ENCODE measurements around the gene NUDT5. TPM values are rescaled to one million over a fixed set of nuclear protein-coding genes. Genes with fewer than 3 reads are reported as not detected.

The NUDT5 gene
- polyA plus RNA-seq, 1 experiment: 68.0 TPM

DNA sequence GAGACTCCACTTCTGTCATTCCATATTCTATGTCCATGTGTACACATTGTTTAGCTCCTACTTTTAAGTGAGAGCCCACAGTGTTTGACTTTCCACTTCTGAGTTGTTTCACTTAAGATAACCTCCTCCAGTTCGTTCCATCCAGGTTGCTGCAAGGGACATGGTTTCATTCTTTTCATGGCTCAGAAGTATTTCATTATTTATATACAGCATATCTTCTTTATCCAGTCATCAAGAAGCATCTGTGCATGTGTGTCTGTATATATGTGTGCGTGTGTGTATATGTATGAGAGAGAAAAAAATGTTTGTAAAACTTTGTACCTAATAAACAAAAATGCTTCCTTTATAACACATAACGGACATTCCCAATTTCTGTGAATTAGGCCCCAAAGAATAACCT, 60.1 kb downstream of the NUDT5 start:
- CTCF ChIA-PET: interaction anchor here (1.3 kb wide), 1 partner anchor 11 kb away, joined by 7 read pairs; no protein-coding TSS in a partner anchor
- TF ChIP-seq, protein P1, sequence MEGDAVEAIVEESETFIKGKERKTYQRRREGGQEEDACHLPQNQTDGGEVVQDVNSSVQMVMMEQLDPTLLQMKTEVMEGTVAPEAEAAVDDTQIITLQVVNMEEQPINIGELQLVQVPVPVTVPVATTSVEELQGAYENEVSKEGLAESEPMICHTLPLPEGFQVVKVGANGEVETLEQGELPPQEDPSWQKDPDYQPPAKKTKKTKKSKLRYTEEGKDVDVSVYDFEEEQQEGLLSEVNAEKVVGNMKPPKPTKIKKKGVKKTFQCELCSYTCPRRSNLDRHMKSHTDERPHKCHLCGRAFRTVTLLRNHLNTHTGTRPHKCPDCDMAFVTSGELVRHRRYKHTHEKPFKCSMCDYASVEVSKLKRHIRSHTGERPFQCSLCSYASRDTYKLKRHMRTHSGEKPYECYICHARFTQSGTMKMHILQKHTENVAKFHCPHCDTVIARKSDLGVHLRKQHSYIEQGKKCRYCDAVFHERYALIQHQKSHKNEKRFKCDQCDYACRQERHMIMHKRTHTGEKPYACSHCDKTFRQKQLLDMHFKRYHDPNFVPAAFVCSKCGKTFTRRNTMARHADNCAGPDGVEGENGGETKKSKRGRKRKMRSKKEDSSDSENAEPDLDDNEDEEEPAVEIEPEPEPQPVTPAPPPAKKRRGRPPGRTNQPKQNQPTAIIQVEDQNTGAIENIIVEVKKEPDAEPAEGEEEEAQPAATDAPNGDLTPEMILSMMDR (IDR thresholded peaks at IDR 0.05; ENCODE audit: insufficient read depth, low read depth, low read length): no peak
- Histone ChIP-seq H3K27me3 (ENCODE audit: control insufficient read depth, insufficient read depth, low read length) (no peaks in the 10 kb centered on the region), H3K4me3 (ENCODE audit: low read depth, low read length) (no peak overlapping the region), H3K36me3 (ENCODE audit: control insufficient read depth, insufficient read depth, low read length) (peaks cover 6% of the 10 kb centered on the region)
- POLR2A ChIA-PET: no interaction called here
- DNase-seq (ENCODE audit: low read depth): no peak

DNA sequence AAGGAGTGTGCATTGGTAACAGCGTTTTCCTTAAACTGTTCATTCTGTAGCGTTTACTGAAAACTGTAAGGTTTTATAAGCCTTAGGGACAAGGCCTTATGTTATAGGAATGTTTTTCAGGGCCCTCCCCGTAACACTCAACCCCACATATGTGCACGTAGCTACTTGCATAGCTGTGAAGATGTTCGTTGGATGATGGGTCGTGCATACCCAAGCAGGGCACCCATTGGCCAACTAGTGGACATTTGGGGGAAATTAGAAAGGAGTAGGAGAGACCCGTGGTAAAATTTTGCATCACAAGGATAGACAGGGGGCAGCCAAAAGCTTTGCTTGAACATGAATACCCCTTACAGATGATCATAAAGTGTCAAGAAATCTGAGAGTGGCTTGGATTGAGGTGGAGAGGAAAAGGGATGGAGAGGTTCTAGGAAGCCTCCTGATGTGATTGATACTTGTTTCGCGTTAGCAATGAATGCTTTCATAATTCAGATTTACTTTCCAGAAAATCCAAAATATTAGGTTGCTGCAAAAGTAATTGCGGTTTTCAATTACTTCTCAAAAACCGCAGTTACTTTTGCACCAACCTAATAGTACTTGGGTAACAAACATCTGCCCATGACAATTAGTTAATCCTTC, 65.3 kb downstream of the NUDT5 start:
- TF ChIP-seq, protein P1 (IDR thresholded peaks at IDR 0.05; ENCODE audit: insufficient read depth, low read depth, low read length): peak; percentile 72
- ChIA-PET CTCF (interaction anchor here (0.9 to 1.4 kb wide), 4 partner anchors 10 to 49 kb away, joined by 3 to 7 read pairs (median 3); no protein-coding TSS in a partner anchor), POLR2A (no interaction called here)
- no peaks in the 10 kb centered on the region for H3K27me3 ChIP-seq (ENCODE audit: control insufficient read depth, insufficient read depth, low read length)
- H3K36me3 ChIP-seq (ENCODE audit: control insufficient read depth, insufficient read depth, low read length): no peaks in the 10 kb centered on the region
- H3K4me3 ChIP-seq (ENCODE audit: low read depth, low read length): peak overlapping the region; percentile 90
- DNase-seq (ENCODE audit: low read depth): no peak

DNA sequence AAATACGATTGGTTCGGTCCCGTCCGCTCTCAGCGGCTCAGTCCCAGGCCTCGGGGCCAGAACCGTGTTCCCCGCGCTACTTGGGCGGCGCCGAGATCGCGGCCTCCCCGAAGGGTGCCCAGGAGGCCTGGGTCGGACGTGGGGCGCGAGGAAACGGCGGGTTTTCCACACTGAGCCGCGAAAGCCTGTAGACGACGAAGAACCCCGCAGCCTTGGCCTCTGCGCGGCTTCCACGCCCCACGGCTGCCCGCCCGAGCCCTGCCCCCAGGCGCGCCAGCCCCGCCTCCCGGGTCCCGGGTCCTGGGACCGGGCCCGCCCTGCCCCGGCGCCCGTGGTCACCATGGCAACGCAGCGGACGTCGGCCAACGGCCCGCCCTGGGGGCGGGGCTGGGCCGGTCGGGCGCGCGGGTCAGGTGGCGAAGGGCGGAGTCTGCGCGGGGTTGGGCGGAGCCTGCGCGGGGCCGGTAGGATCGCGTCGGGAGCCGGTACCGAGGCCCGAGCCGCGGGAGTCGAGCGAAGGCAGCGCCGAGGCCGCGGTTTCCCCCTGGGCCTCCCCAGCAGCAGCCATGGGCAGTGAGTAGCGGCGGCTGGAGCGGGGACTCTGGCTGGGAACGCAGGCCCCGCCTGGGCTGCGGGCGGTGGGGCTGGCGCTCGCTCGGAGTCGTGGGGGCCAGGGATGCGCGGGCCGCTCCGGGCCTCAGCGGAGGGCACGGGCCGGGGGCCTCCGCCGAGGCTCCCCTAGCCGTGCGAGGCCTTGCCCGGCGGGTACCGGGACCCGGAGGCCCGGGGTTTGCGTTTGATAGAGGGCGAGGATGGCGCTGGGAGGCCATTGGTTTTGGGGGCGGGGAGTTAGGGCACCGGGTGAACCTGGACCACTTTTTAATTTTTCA, 66.2 kb downstream of the NUDT5 start, which contains the start of gene SEC61A2:
TSS of gene SEC61A2 (plus strand) at position 456 of the 890 bp plus-strand sequence. CDS start at position 567, 111 bp downstream.
- TF ChIP-seq, protein P1 (IDR thresholded peaks at IDR 0.05; ENCODE audit: insufficient read depth, low read depth, low read length): no peak
- Histone ChIP-seq H3K36me3 (ENCODE audit: control insufficient read depth, insufficient read depth, low read length) (no peaks in the 10 kb centered on the region), H3K4me3 (ENCODE audit: low read depth, low read length) (peak within 1 kb of the TSS; percentile 93), H3K27me3 (ENCODE audit: control insufficient read depth, insufficient read depth, low read length) (no peaks in the 10 kb centered on the region)
- ChIA-PET CTCF (interaction anchor here (0.9 to 1.4 kb wide), 3 partner anchors 9 to 21 kb away, joined by 3 to 7 read pairs (median 3); no protein-coding TSS in a partner anchor), POLR2A (no interaction called here)
- DNase-seq (ENCODE audit: low read depth): peak; percentile 32

DNA sequence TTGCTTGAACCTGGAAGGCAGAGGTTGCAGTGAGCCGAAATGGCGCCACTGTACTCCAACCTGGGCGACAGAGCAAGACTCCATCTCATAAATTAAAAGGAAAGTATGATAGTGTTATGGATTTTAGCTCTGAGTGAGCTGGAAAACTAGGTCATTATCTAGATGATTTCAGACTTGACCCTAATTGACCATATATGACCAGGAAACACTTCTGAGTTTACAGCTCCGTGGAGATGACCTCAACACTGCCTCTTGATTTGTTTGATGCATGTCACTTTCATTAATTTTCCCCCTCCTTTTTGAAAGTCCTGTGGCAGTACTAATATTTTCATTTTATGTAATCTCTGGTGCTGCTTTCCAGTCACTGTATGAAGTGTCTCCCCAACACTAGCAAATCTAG, 74.0 kb downstream of the NUDT5 start:
- H3K4me3 ChIP-seq (ENCODE audit: low read depth, low read length): no peak overlapping the region
- ChIA-PET POLR2A (no interaction called here), CTCF (interaction anchor here (1.2 kb wide), 1 partner anchor 48 kb away, joined by 3 read pairs; no protein-coding TSS in a partner anchor)
- TF ChIP-seq, protein P1 (IDR thresholded peaks at IDR 0.05; ENCODE audit: insufficient read depth, low read depth, low read length): no peak
- DNase-seq (ENCODE audit: low read depth): no peak
- no peaks in the 10 kb centered on the region for H3K27me3 ChIP-seq (ENCODE audit: control insufficient read depth, insufficient read depth, low read length)
- no peaks in the 10 kb centered on the region for H3K36me3 ChIP-seq (ENCODE audit: control insufficient read depth, insufficient read depth, low read length)

Small RNA genes within 50 kb of the gene (small RNA-seq; reads per million reads assigned to genes)
- gene MIR548AK (ENCODE audit: insufficient read length, low read depth, low replicate concordance) (not detected), gene RNU6-88P (ENCODE audit: insufficient read length, low read depth, low replicate concordance) (not detected)

Other genes with a start within 250 kb of the NUDT5 start
- 5.5 and 10.4 TPM in 2 replicates for gene UPF2, start 153.1 kb downstream of the NUDT5 start, polyA plus RNA-seq (2011; rRNA removed)
- 11.0 and 11.1 TPM in 2 replicates for gene DHTKD1, start 126.9 kb downstream of the NUDT5 start, polyA plus RNA-seq (2011; rRNA removed)
- 6.8 and 8.5 TPM in 2 replicates for gene SEC61A2, start 66.2 kb downstream of the NUDT5 start, polyA plus RNA-seq (2011; rRNA removed)
- 122 and 157 TPM in 2 replicates for gene CDC123, start 297 bp upstream of the NUDT5 start, polyA plus RNA-seq (2011; rRNA removed)
- gene CAMK1D, start 153.7 kb upstream of the NUDT5 start, polyA plus RNA-seq (2011; rRNA removed): 1.1 and 1.6 TPM in 2 replicates

Data from BJ (cell line).